CD14-positive monocyte (primary cell): ENCODE results near the gene JARID2. TPM values are rescaled to one million over a fixed set of nuclear protein-coding genes. Genes with fewer than 3 reads are reported as not detected.

Experiments
- DNase-seq, 3 donors: peaks; one replicate each; pipeline ENCODE4 v3.0.0-alpha.2; 2011 to 2022
- H2AFZ ChIP-seq: 2 replicates; pipeline ENCODE4 v1.6.0; 2012; ENCODE audit warnings: mild to moderate bottlenecking, low read depth, low read length, inconsistent platforms; ENCODE audit not compliant: insufficient read depth, poor library complexity, severe bottlenecking
- H3K27ac ChIP-seq, 2 donors: 1 replicate in 1 of 2; 2 replicates in 1 of 2; pipeline ENCODE4 v1.5.1; 2012 to 2013; ENCODE audit warnings: low read length in 2 of 2, control low read depth in 1 of 2, inconsistent platforms in 1 of 2, low read depth in 1 of 2, mild to moderate bottlenecking in 1 of 2
- H3K27me3 ChIP-seq, 2 donors: one replicate each; pipeline versions ENCODE4 v1.6.0 to v1.6.1; 2011 to 2013; ENCODE audit warnings: low read length in 2 of 2; ENCODE audit not compliant: control insufficient read depth in 2 of 2, insufficient read depth in 2 of 2
- H3K36me3 ChIP-seq, 2 donors: replicated peaks in 1 of 2; 1 replicate in 1 of 2; 2 replicates in 1 of 2; pipeline versions ENCODE4 v1.5.1 to v1.6.1; 2012 to 2013; ENCODE audit warnings: low read length in 2 of 2, control low read depth in 1 of 2, inconsistent platforms in 1 of 2, mild to moderate bottlenecking in 1 of 2; ENCODE audit not compliant: insufficient read depth in 2 of 2, control insufficient read depth in 1 of 2
- H3K4me1 ChIP-seq, 2 donors: 1 replicate in 1 of 2; 2 replicates in 1 of 2; pipeline versions ENCODE4 v1.5.1 to v1.6.1; 2012 to 2013; ENCODE audit warnings: low read length in 2 of 2, control low read depth in 1 of 2, inconsistent platforms in 1 of 2, mild to moderate bottlenecking in 1 of 2, moderate library complexity in 1 of 2; ENCODE audit not compliant: insufficient read depth in 2 of 2, control insufficient read depth in 1 of 2
- H3K4me2 ChIP-seq: replicated peaks from 2 replicates; pipeline ENCODE3; 2012; ENCODE audit warnings: low read length, moderate library complexity, mild to moderate bottlenecking; ENCODE audit not compliant: poor library complexity, severe bottlenecking; ENCODE audit errors: extremely low read depth
- H3K4me3 ChIP-seq, 3 experiments: fragments of 200-600 bp in 1 of 3; sonication (generic) in 1 of 3; replicated peaks in 1 of 3; 1 replicate in 2 of 3; 2 replicates in 1 of 3; pipeline ENCODE4 v1.5.1; 2011 to 2013; ENCODE audit warnings: low read length in 3 of 3, mild to moderate bottlenecking in 3 of 3, control low read depth in 2 of 3, low read depth in 2 of 3, inconsistent platforms in 1 of 3, moderate library complexity in 1 of 3
- H3K79me2 ChIP-seq: 2 replicates; pipeline ENCODE4 v1.6.0; 2012; ENCODE audit warnings: mild to moderate bottlenecking, control low read depth, inconsistent platforms, low read length, moderate library complexity; ENCODE audit not compliant: insufficient read depth
- H3K9ac ChIP-seq: 2 replicates; pipeline ENCODE4 v1.6.0; 2017; ENCODE audit warnings: low read length, mild to moderate bottlenecking; ENCODE audit not compliant: insufficient read depth, poor library complexity, severe bottlenecking
- H3K9me3 ChIP-seq, 2 donors: replicated peaks in 1 of 2; 1 replicate in 1 of 2; 2 replicates in 1 of 2; pipeline versions ENCODE4 v1.5.1 to v1.6.1; 2012 to 2013; ENCODE audit warnings: low read length in 2 of 2, control low read depth in 1 of 2; ENCODE audit not compliant: control insufficient read depth in 1 of 2, insufficient read depth in 1 of 2
- H4K20me1 ChIP-seq: 2 replicates; pipeline ENCODE4 v1.6.0; 2012; ENCODE audit warnings: mild to moderate bottlenecking, low read length, control low read depth, moderate library complexity; ENCODE audit not compliant: insufficient read depth
- H3K27ac Mint-ChIP-seq, 7 donors: one replicate each; pipeline ENCODE4 v1.8.0; 2020; ENCODE audit warnings: mild to moderate bottlenecking in 7 of 7, mixed read lengths in 7 of 7, moderate library complexity in 6 of 7, inconsistent platforms in 2 of 7
- H3K27me3 Mint-ChIP-seq, 3 donors: one replicate each; pipeline ENCODE4 v1.8.0; 2021 to 2022; ENCODE audit warnings: low read depth in 3 of 3, mild to moderate bottlenecking in 3 of 3, mixed read lengths in 3 of 3, moderate library complexity in 3 of 3, inconsistent platforms in 1 of 3
- H3K36me3 Mint-ChIP-seq, 2 donors: one replicate each; pipeline ENCODE4 v1.8.0; 2020; ENCODE audit warnings: mixed read lengths in 2 of 2, inconsistent platforms in 1 of 2, mild to moderate bottlenecking in 1 of 2
- H3K4me1 Mint-ChIP-seq: one replicate; pipeline ENCODE4 v1.8.0; 2020; ENCODE audit warnings: mild to moderate bottlenecking, mixed read lengths
- H3K4me3 Mint-ChIP-seq, 2 donors: one replicate each; pipeline ENCODE4 v1.8.0; 2020; ENCODE audit warnings: mild to moderate bottlenecking in 2 of 2, mixed read lengths in 2 of 2, moderate library complexity in 1 of 2
- H3K9me3 Mint-ChIP-seq, 7 donors: one replicate each; pipeline ENCODE4 v1.8.0; 2020 to 2022; ENCODE audit warnings: mixed read lengths in 7 of 7, mild to moderate bottlenecking in 6 of 7, moderate library complexity in 6 of 7, inconsistent platforms in 2 of 7
- CTCF ChIP-seq: fragments of 200-600 bp; IDR thresholded peaks from one replicate; pipeline ENCODE4 v1.8.0; 2022; ENCODE audit warnings: antibody characterized with exemption, mild to moderate bottlenecking
- WGBS: methylation state at CpG from one replicate; pipeline ENCODE4 v1.1.5; 2013; ENCODE audit warnings: missing lambda C conversion rate; ENCODE audit not compliant: insufficient coverage; 5-methylcytosine and 5-hydroxymethylcytosine counted together
- intact Hi-C, 2 donors: fragments of 100-400 bp; cut with micrococcal nuclease; formaldehyde crosslinking; loops; one replicate each; pipeline versions ENCODE4 v1.15.0 to v1.15.1; 2023
- polyA plus RNA-seq, 3 donors: library from polyadenylated mRNA; depleted of rRNA in 1 of 3; unstranded in 2 of 3; stranded (reverse) in 1 of 3; fragments of 300-500 nt in 2 of 3; fragments of >200 nt in 1 of 3; fragmentation: Illumina TruSeq in 2 of 3; gene quantifications; 1 replicate in 2 of 3; 2 replicates in 1 of 3; pipeline ENCODE4 v1.2.3, GENCODE V29; 2012 to 2021

Gene JARID2
- polyA plus RNA-seq, 3 donors, result 6.8 to 17.5 (median 12.5) TPM

DNA sequence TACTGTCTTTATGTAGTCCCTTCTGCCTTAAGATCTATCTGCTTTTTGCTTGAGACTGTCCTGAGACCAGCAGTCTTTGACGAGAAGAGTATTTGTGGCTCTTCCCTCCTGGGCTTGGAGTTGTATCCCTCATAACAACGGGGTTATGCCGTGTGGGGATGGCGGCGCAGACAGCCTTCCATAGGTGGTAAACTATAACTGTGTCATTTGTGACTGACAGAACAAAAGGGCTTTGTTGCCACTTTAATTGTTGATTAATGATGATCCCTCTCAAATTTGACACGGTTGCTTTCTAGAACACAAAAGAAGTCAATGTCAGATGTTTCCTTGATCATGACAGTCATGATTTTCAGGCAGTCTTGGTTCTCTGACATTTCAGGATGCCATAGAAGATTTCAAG, 196.6 kb downstream of the JARID2 start:
- Histone ChIP-seq H2AFZ (no peak overlapping the region), H3K27ac (peak overlapping the region in 1 of 2 donors; percentile 58), H3K4me3 (no peak overlapping the region), H3K27me3 (no peaks in the 10 kb centered on the region), H3K9ac (no peak overlapping the region), H3K79me2 (peaks cover 100% of the 10 kb centered on the region), H3K36me3 (peaks cover 0 to 6% of the 10 kb centered on the region in 2 donors), H3K9me3 (no peaks in the 10 kb centered on the region), H4K20me1 (peaks cover 99% of the 10 kb centered on the region), H3K4me2 (no peak overlapping the region), H3K4me1 (peaks cover 60 to 63% of the 10 kb centered on the region in 2 donors)
- Mint-ChIP-seq H3K9me3 (no peaks in the 10 kb centered on the region), H3K4me1 (peaks cover 92% of the 10 kb centered on the region), H3K36me3 (peaks cover 15 to 28% of the 10 kb centered on the region in 2 donors), H3K27me3 (no peaks in the 10 kb centered on the region), H3K4me3 (no peak overlapping the region), H3K27ac (peak overlapping the region; percentile 65 to 90 (median 75))
- WGBS, result 80% methylated on average over 3 of the region's 6 CpGs
- DNase-seq, result no peak
- TF ChIP-seq CTCF, result no peak
- intact Hi-C loops, result no loop called here

DNA sequence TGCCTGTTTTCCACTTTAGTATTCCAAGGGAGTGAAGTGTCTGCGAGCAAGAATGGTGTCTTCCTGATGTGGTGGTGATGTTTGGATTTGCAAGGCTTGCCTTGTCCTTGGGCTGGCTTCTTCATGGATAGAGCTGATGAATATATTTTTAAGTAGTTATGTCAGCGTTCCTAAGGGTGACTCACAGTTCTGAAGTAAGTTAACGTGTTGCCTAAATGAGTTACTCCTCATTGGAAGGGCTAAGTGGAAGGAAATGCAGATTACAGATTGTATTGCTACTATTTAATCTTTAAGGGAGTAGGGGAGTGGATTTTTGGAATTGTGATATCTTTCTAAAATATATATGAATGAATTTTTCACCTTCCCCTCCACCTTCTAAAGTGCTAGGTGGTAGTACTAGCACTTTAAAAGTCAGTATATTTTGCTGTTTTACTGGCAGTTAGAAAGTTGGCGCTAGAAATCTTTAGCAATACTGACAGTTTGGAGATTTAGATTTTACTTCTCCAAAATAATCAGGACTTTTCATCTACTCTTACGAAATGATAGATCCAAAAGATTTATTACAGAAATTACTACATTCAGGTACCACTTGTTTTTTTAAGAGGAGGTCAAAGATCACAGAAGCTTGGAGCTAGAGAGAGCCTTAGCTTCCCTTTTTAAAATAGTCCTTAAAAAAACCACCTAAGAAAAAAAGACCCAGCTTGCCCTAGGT, 197.4 kb downstream of the JARID2 start:
- no peaks in the 10 kb centered on the region for H3K27me3 ChIP-seq
- peaks cover 99% of the 10 kb centered on the region for H4K20me1 ChIP-seq
- peak overlapping the region; percentile 65 to 91 (median 86) for H3K27ac Mint-ChIP-seq
- no peaks in the 10 kb centered on the region for H3K9me3 Mint-ChIP-seq
- DNase-seq, result peak; percentile 56 to 80 (median 76)
- intact Hi-C loops, result no loop called here
- H3K27ac ChIP-seq, result peak overlapping the region in 1 of 2 donors; percentile 58
- peaks cover 56 to 58% of the 10 kb centered on the region in 2 donors for H3K4me1 ChIP-seq
- H3K9me3 ChIP-seq, result no peaks in the 10 kb centered on the region
- H3K4me2 ChIP-seq, result peak overlapping the region; percentile 4
- 0% methylated on average over 2 of the region's 5 CpGs for WGBS
- no peak overlapping the region for H3K9ac ChIP-seq
- H3K4me3 Mint-ChIP-seq, result no peak overlapping the region
- peaks cover 92% of the 10 kb centered on the region for H3K4me1 Mint-ChIP-seq
- peaks cover 0 to 6% of the 10 kb centered on the region in 2 donors for H3K36me3 ChIP-seq
- H3K4me3 ChIP-seq, result no peak overlapping the region
- peaks cover 12 to 21% of the 10 kb centered on the region in 2 donors for H3K36me3 Mint-ChIP-seq
- no peaks in the 10 kb centered on the region for H3K27me3 Mint-ChIP-seq
- no peak overlapping the region for H2AFZ ChIP-seq
- peaks cover 100% of the 10 kb centered on the region for H3K79me2 ChIP-seq
- TF ChIP-seq CTCF, result no peak
